SJCRH30 (cell line): ENCODE measurements around the gene TNC. TPM values are rescaled to one million over a fixed set of nuclear protein-coding genes. Genes with fewer than 3 reads are reported as not detected.

Experiments
- DNase-seq, 2 experiments: peaks; one replicate each; pipeline ENCODE4 v3.0.0-alpha.2; 2015 to 2020
- H3K27ac ChIP-seq: fragments of 250-450 bp; sonication (Bioruptor Pico); 2 replicates; pipeline ENCODE4 v1.5.1; 2020; ENCODE audit warnings: mild to moderate bottlenecking, moderate library complexity
- H3K27me3 ChIP-seq: fragments of 250-450 bp; sonication (Bioruptor Pico); 2 replicates; pipeline ENCODE4 v1.5.1; 2020; ENCODE audit warnings: mild to moderate bottlenecking, moderate library complexity
- H3K36me3 ChIP-seq: fragments of 250-450 bp; sonication (Bioruptor Pico); 2 replicates; pipeline ENCODE4 v1.5.1; 2020; ENCODE audit warnings: mild to moderate bottlenecking, moderate library complexity
- H3K4me1 ChIP-seq: fragments of 250-450 bp; sonication (Bioruptor Pico); 2 replicates; pipeline ENCODE4 v1.5.1; 2020; ENCODE audit warnings: mild to moderate bottlenecking, moderate library complexity
- H3K4me3 ChIP-seq: fragments of 250-450 bp; sonication (Bioruptor Pico); 2 replicates; pipeline ENCODE4 v1.5.1; 2020; ENCODE audit warnings: mild to moderate bottlenecking, moderate library complexity
- H3K9me3 ChIP-seq: fragments of 250-450 bp; sonication (Bioruptor Pico); replicated peaks from 2 replicates; pipeline ENCODE4 v1.5.1; 2020; ENCODE audit warnings: mild to moderate bottlenecking, moderate library complexity
- total RNA-seq: library from RNA; depleted of rRNA; stranded (reverse); fragments of >200 nt; shearing (Covaris generic); gene quantifications from 2 replicates; pipeline ENCODE4 v1.2.3, GENCODE V29; 2014

The TNC gene
- total RNA-seq, 1 experiment from 2014 or later = 181 TPM

- no peak overlapping the region for H3K4me3 ChIP-seq
- no peaks in the 10 kb centered on the region for H3K9me3 ChIP-seq
- no peaks in the 10 kb centered on the region for H3K27me3 ChIP-seq
- H3K4me1 ChIP-seq = peaks cover 12% of the 10 kb centered on the region; the same call in 1 of the 2 replicates
- H3K27ac ChIP-seq = no peak overlapping the region
- peaks cover 87% of the 10 kb centered on the region for H3K36me3 ChIP-seq
- no peak for DNase-seq
These were observed 48.2 kb downstream of the TNC start for GRCh38 chr9:115069771-115070170.

- Histone ChIP-seq H3K9me3 (no peaks in the 10 kb centered on the region), H3K27me3 (no peaks in the 10 kb centered on the region), H3K36me3 (peaks cover 87% of the 10 kb centered on the region), H3K27ac (no peak overlapping the region), H3K4me1 (peaks cover 12% of the 10 kb centered on the region; the same call in 1 of the 2 replicates), H3K4me3 (no peak overlapping the region)
- DNase-seq = no peak
These were observed 48.7 kb downstream of the TNC start for GRCh38 chr9:115069302-115069701.

GRCh38 chr9:115068031-115068430 is 49.9 kb downstream of the TNC start:
- Histone ChIP-seq H3K27me3 (no peaks in the 10 kb centered on the region), H3K36me3 (peaks cover 87% of the 10 kb centered on the region), H3K27ac (no peak overlapping the region), H3K4me3 (no peak overlapping the region), H3K9me3 (no peaks in the 10 kb centered on the region), H3K4me1 (peaks cover 12% of the 10 kb centered on the region; the same call in 1 of the 2 replicates)
- DNase-seq = peak in 1 of 2 experiments; percentile 13

- H3K9me3 ChIP-seq = no peaks in the 10 kb centered on the region
- H3K4me1 ChIP-seq = peaks cover 7% of the 10 kb centered on the region; the same call in 1 of the 2 replicates
- DNase-seq = no peak
- H3K27ac ChIP-seq = no peak overlapping the region
- no peaks in the 10 kb centered on the region for H3K27me3 ChIP-seq
- H3K36me3 ChIP-seq = peaks cover 90% of the 10 kb centered on the region
- no peak overlapping the region for H3K4me3 ChIP-seq
These were observed 54.7 kb downstream of the TNC start for GRCh38 chr9:115063058-115063845.

- Histone ChIP-seq H3K9me3 (no peaks in the 10 kb centered on the region), H3K27me3 (no peaks in the 10 kb centered on the region), H3K27ac (no peak overlapping the region), H3K4me3 (no peak overlapping the region), H3K36me3 (peaks cover 95% of the 10 kb centered on the region), H3K4me1 (no peaks in the 10 kb centered on the region; the same call in 1 of the 2 replicates)
- no peak for DNase-seq
These were observed 59.2 kb downstream of the TNC start for GRCh38 chr9:115058684-115059315.

- Histone ChIP-seq H3K27me3 (no peaks in the 10 kb centered on the region), H3K9me3 (no peaks in the 10 kb centered on the region), H3K27ac (no peak overlapping the region), H3K4me1 (no peaks in the 10 kb centered on the region; the same call in 1 of the 2 replicates), H3K36me3 (peaks cover 93% of the 10 kb centered on the region), H3K4me3 (no peak overlapping the region)
- DNase-seq = peak in 1 of 2 experiments; percentile 19
These were observed 59.8 kb downstream of the TNC start for GRCh38 chr9:115058175-115058574.

GRCh38 chr9:115057559-115057958 is 60.4 kb downstream of the TNC start:
- no peaks in the 10 kb centered on the region for H3K9me3 ChIP-seq
- DNase-seq = no peak
- H3K27ac ChIP-seq = no peak overlapping the region
- no peaks in the 10 kb centered on the region for H3K27me3 ChIP-seq
- no peak overlapping the region for H3K4me3 ChIP-seq
- H3K36me3 ChIP-seq = peaks cover 93% of the 10 kb centered on the region
- no peaks in the 10 kb centered on the region; the same call in 1 of the 2 replicates for H3K4me1 ChIP-seq

GRCh38 chr9:115050002-115050490 is 67.9 kb downstream of the TNC start:
- Histone ChIP-seq H3K4me3 (no peak overlapping the region), H3K27ac (no peak overlapping the region), H3K4me1 (no peaks in the 10 kb centered on the region), H3K36me3 (peaks cover 89% of the 10 kb centered on the region), H3K9me3 (no peaks in the 10 kb centered on the region), H3K27me3 (no peaks in the 10 kb centered on the region)
- no peak for DNase-seq

- H3K27ac ChIP-seq = no peak overlapping the region
- no peaks in the 10 kb centered on the region for H3K4me1 ChIP-seq
- H3K9me3 ChIP-seq = no peaks in the 10 kb centered on the region
- H3K27me3 ChIP-seq = no peaks in the 10 kb centered on the region
- H3K4me3 ChIP-seq = no peak overlapping the region
- no peak for DNase-seq
- H3K36me3 ChIP-seq = peaks cover 82% of the 10 kb centered on the region
These were observed 71.1 kb downstream of the TNC start for GRCh38 chr9:115046824-115047223.

- H3K4me1 ChIP-seq = no peaks in the 10 kb centered on the region
- no peak for DNase-seq
- no peaks in the 10 kb centered on the region for H3K9me3 ChIP-seq
- no peak overlapping the region for H3K4me3 ChIP-seq
- no peaks in the 10 kb centered on the region for H3K27me3 ChIP-seq
- no peak overlapping the region for H3K27ac ChIP-seq
- peaks cover 84% of the 10 kb centered on the region for H3K36me3 ChIP-seq
These were observed 71.8 kb downstream of the TNC start for GRCh38 chr9:115046199-115046598.

GRCh38 chr9:115043632-115044031 is 74.3 kb downstream of the TNC start:
- no peak overlapping the region for H3K27ac ChIP-seq
- H3K36me3 ChIP-seq = peaks cover 85% of the 10 kb centered on the region
- no peak for DNase-seq
- no peaks in the 10 kb centered on the region for H3K4me1 ChIP-seq
- no peak overlapping the region for H3K4me3 ChIP-seq
- H3K9me3 ChIP-seq = no peaks in the 10 kb centered on the region
- H3K27me3 ChIP-seq = no peaks in the 10 kb centered on the region

- H3K9me3 ChIP-seq = no peaks in the 10 kb centered on the region
- H3K27ac ChIP-seq = no peak overlapping the region
- H3K4me3 ChIP-seq = no peak overlapping the region
- H3K4me1 ChIP-seq = no peaks in the 10 kb centered on the region
- no peaks in the 10 kb centered on the region for H3K27me3 ChIP-seq
- peaks cover 84% of the 10 kb centered on the region for H3K36me3 ChIP-seq
- DNase-seq = no peak
These were observed 75.0 kb downstream of the TNC start for GRCh38 chr9:115042781-115043509.

- H3K36me3 ChIP-seq = peaks cover 90% of the 10 kb centered on the region
These were observed 78.3 kb downstream of the TNC start for GRCh38 chr9:115039516-115040120.

GRCh38 chr9:115038178-115038577 is 79.8 kb downstream of the TNC start:
- peaks cover 93% of the 10 kb centered on the region for H3K36me3 ChIP-seq
- H3K27ac ChIP-seq = no peak overlapping the region

More at GRCh38 chr9:115039516-115040120, 78.3 kb downstream of the TNC start:
- Histone ChIP-seq H3K4me3 (no peak overlapping the region), H3K4me1 (no peaks in the 10 kb centered on the region; the same call in 1 of the 2 replicates), H3K27ac (no peak overlapping the region), H3K27me3 (no peaks in the 10 kb centered on the region), H3K9me3 (no peaks in the 10 kb centered on the region)
- DNase-seq = no peak

More at GRCh38 chr9:115038178-115038577, 79.8 kb downstream of the TNC start:
- no peaks in the 10 kb centered on the region for H3K27me3 ChIP-seq
- no peaks in the 10 kb centered on the region for H3K9me3 ChIP-seq
- H3K4me3 ChIP-seq = no peak overlapping the region
- DNase-seq = no peak
- no peaks in the 10 kb centered on the region; the same call in 1 of the 2 replicates for H3K4me1 ChIP-seq
